Upper lobe of left lung (tissue), 4 donors: ENCODE results near the gene FRMD5.

Experiments used
- CTCF ChIP-seq, 6 experiments: fragments of 450-650 bp in 4 of 6; fragments of 200-600 bp in 2 of 6; sonication (generic) in 2 of 6; IDR thresholded peaks; one replicate each; pipeline ENCODE4 v1.5.1; 2016 to 2019; ENCODE audit warnings: antibody characterized with exemption in 6 of 6
- POLR2AphosphoS5 ChIP-seq, 2 donors: sonication (generic); formaldehyde crosslinking; IDR thresholded peaks; one replicate each; pipeline ENCODE4 v1.5.1; 2017; ENCODE audit warnings: antibody characterized with exemption in 2 of 2

GRCh38 chr15:43895586-43895985 is 299.5 kb downstream of the FRMD5 start:
- no peak for TF ChIP-seq CTCF (IDR thresholded peaks at IDR 0.05)
- TF ChIP-seq POLR2AphosphoS5 (IDR thresholded peaks at IDR 0.05), result no peak
